ENCODE results near the gene HMG20B. TPM values are rescaled to one million over a fixed set of nuclear protein-coding genes. Genes with fewer than 3 reads are reported as not detected.
"Not testable (repeated sequence)": the region's sequence is repeated elsewhere in the genome, so short reads cannot be mapped to it uniquely, and the experiment has no call there.

Gene HMG20B
- total RNA-seq, 1 donor from 2014 or later, result 51.0 TPM

DNA sequence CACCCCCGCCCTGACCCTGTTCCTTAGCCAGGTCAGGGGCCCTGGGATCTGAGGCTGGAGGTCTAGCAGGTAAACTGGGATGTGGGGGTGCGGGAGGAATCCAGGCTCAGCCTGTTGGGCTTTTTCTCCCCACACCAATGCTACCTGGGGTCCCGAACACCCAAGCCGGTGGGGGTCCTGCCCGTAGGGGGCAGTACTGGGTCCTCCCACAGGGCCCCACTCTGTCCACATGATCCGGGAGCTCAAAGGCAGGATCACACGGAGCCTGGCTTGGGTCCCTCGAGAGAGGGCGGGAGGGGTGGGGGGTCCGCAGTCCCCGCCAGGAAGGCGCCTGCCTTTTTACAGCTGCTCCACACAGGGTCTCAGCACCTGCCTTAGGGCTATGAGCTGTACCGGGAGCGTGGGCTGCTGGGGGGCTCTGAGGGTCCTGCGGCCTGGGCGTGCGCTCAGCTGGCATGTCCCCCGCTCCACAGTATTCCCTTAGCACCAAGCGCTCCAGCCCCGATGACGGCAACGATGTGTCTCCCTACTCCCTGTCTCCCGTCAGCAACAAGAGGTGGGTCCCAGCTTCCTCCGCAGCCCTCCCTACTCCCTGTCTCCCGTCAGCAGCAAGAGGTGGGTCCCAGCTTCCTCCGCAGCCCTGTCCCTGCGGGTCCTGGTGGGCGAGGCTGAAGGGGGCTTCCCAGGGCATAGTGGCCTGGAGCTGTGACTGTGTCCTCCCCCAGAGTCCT lies 46.1 kb upstream of the HMG20B start:
- CTCF ChIA-PET, result no interaction called here
- peaks cover 26% of the 10 kb centered on the region for H3K36me3 Mint-ChIP-seq (ENCODE audit: low read depth)

DNA sequence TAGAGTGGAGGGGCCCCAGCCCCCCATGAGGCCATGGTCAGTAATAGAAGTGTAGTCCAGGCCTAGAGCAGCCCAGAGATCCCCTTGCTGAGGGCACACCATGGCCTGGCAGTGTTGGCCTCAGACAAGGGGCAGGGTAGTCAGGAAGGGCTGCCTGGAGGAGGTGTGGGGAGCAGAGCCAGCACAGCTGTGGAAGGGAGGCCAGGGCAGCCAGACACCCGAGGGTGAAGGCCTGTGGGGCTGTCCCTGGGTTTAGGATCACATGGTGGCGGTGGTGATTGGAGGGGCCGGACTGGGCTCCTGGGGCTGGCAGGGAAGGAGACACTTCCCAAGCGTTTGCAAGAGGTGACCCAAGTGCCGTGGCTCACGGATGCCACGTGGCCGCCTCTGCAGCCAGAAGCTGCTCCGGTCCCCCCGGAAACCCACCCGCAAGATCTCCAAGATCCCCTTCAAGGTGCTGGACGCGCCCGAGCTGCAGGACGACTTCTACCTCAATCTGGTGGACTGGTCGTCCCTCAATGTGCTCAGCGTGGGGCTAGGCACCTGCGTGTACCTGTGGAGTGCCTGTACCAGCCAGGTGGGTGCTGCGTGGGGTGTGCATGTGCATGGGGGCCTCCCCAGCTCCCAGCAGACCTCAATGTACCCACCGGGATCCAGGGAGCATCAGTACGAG lies 45.4 kb upstream of the HMG20B start:
- peaks cover 24% of the 10 kb centered on the region for H3K36me3 Mint-ChIP-seq (ENCODE audit: low read depth)
- intact Hi-C loops (cut with micrococcal nuclease), result no loop called here
- no peaks in the 10 kb centered on the region for H3K9me3 Mint-ChIP-seq
- no peak overlapping the region for H3K4me3 Mint-ChIP-seq
- no peak for TF ChIP-seq CTCF (IDR thresholded peaks at IDR 0.05)
- no peaks in the 10 kb centered on the region for H3K4me1 Mint-ChIP-seq
- H3K27me3 Mint-ChIP-seq, result no peaks in the 10 kb centered on the region
- no peak overlapping the region for H3K27ac Mint-ChIP-seq
- DNase-seq (no peak), ATAC-seq (ENCODE audit: low read depth) (no peak)
- ChIA-PET POLR2A (no interaction called here), CTCF (no interaction called here)

More for the DNA sequence above, 46.1 kb upstream of the HMG20B start:
- H3K9me3 Mint-ChIP-seq, result no peaks in the 10 kb centered on the region
- no peaks in the 10 kb centered on the region for H3K27me3 Mint-ChIP-seq
- DNase-seq (no peak), ATAC-seq (ENCODE audit: low read depth) (no peak)
- POLR2A ChIA-PET, result no interaction called here
- intact Hi-C loops (cut with micrococcal nuclease), result no loop called here
- no peak overlapping the region for H3K4me3 Mint-ChIP-seq
- no peaks in the 10 kb centered on the region for H3K4me1 Mint-ChIP-seq
- TF ChIP-seq CTCF (IDR thresholded peaks at IDR 0.05), result no peak
- no peak overlapping the region for H3K27ac Mint-ChIP-seq

DNA sequence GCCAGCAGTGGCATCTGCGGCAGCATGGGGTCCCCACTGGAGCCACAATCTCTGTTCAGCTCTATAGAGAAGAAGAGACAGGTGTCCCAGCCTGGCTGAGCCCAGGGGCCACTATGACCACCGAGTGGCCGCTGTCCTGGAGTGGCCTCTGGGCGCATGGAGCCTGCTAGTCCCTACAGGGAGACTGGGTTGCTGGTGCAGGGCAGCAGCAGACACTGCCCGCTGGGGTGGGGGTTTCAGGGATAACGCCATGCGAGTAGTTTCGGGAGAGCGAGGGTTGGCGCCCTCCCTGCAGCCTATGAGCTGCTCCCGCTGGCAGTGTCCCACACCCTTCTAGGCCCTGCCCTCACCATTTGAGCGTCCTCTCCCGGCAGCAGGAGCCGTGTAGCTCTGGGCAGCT lies 44.7 kb upstream of the HMG20B start:
- H3K27ac Mint-ChIP-seq, result no peak overlapping the region
- ChIA-PET CTCF (no interaction called here), POLR2A (no interaction called here)
- ATAC-seq (ENCODE audit: low read depth) (no peak), DNase-seq (no peak)
- H3K36me3 Mint-ChIP-seq (ENCODE audit: low read depth), result peaks cover 24% of the 10 kb centered on the region
- H3K4me3 Mint-ChIP-seq, result no peak overlapping the region
- H3K27me3 Mint-ChIP-seq, result no peaks in the 10 kb centered on the region
- intact Hi-C loops (cut with micrococcal nuclease), result no loop called here
- no peaks in the 10 kb centered on the region for H3K4me1 Mint-ChIP-seq
- no peaks in the 10 kb centered on the region for H3K9me3 Mint-ChIP-seq
- no peak for TF ChIP-seq CTCF (IDR thresholded peaks at IDR 0.05)

- no peaks in the 10 kb centered on the region for H3K9me3 Mint-ChIP-seq
- intact Hi-C loops (cut with micrococcal nuclease), result no loop called here
- DNase-seq, result no peak
- POLR2A ChIA-PET, result no interaction called here
- ATAC-seq (ENCODE audit: low read depth), result no peak
- peaks cover 27% of the 10 kb centered on the region for H3K36me3 Mint-ChIP-seq (ENCODE audit: low read depth)
- no peak overlapping the region for H3K27ac Mint-ChIP-seq
- CTCF ChIA-PET, result no interaction called here
- H3K27me3 Mint-ChIP-seq, result no peaks in the 10 kb centered on the region
- H3K4me1 Mint-ChIP-seq, result no peaks in the 10 kb centered on the region
- no peak for TF ChIP-seq CTCF (IDR thresholded peaks at IDR 0.05)
- no peak overlapping the region for H3K4me3 Mint-ChIP-seq
These were observed 44.1 kb upstream of the HMG20B start for GRCh38 chr19:3528539-3529211.

- ATAC-seq (ENCODE audit: low read depth); intact Hi-C loops (cut with micrococcal nuclease); H3K9me3 Mint-ChIP-seq; H3K4me1 Mint-ChIP-seq; DNase-seq; CTCF ChIA-PET; POLR2A ChIA-PET; H3K4me3 Mint-ChIP-seq; H3K27ac Mint-ChIP-seq; H3K27me3 Mint-ChIP-seq: not testable (repeated sequence)
- H3K36me3 Mint-ChIP-seq (ENCODE audit: low read depth), result peaks cover 26% of the 10 kb centered on the region
These were observed 43.4 kb upstream of the HMG20B start for GRCh38 chr19:3529299-3529698.

Measured in activated B cell treated with CpG ODN at 0.5 μM for 24 hours (primary cell).